ENCODE data around the gene GLP2R. TPM values are rescaled to one million over a fixed set of nuclear protein-coding genes. Genes with fewer than 3 reads are reported as not detected.

GLP2R gene
- total and polyA plus RNA-seq, 10 of the 15 experiments (the other 5 are each of a cell fraction or from before 2014, with no cell fraction given) = not detected

GRCh38 chr17:9900784-9901183 is 75.1 kb downstream of the GLP2R start (continued):
- TF ChIP-seq E2F8 (IDR thresholded peaks at IDR 0.05; ENCODE audit: low read depth, partially characterized antibody) = no peak
- no peak for TF ChIP-seq SMARCA5 (IDR thresholded peaks at IDR 0.05)
- no peak for TF ChIP-seq ZBTB11 (CRISPR knock-in tag; IDR thresholded peaks at IDR 0.05)
- TF ChIP-seq MYC (IDR thresholded peaks at IDR 0.05; ENCODE audit: insufficient read depth, insufficient read length, insufficient replicate concordance, low read length, severe bottlenecking) = no peak
- no peak for TF ChIP-seq EED (IDR thresholded peaks at IDR 0.05; ENCODE audit: low read depth)
- no peak for TF ChIP-seq ASH2L (IDR thresholded peaks at IDR 0.05; ENCODE audit: borderline replicate concordance, low read depth)
- TF ChIP-seq SMC3 (IDR thresholded peaks at IDR 0.05; ENCODE audit: borderline replicate concordance, low read length) = no peak
- TF ChIP-seq, protein P1, sequence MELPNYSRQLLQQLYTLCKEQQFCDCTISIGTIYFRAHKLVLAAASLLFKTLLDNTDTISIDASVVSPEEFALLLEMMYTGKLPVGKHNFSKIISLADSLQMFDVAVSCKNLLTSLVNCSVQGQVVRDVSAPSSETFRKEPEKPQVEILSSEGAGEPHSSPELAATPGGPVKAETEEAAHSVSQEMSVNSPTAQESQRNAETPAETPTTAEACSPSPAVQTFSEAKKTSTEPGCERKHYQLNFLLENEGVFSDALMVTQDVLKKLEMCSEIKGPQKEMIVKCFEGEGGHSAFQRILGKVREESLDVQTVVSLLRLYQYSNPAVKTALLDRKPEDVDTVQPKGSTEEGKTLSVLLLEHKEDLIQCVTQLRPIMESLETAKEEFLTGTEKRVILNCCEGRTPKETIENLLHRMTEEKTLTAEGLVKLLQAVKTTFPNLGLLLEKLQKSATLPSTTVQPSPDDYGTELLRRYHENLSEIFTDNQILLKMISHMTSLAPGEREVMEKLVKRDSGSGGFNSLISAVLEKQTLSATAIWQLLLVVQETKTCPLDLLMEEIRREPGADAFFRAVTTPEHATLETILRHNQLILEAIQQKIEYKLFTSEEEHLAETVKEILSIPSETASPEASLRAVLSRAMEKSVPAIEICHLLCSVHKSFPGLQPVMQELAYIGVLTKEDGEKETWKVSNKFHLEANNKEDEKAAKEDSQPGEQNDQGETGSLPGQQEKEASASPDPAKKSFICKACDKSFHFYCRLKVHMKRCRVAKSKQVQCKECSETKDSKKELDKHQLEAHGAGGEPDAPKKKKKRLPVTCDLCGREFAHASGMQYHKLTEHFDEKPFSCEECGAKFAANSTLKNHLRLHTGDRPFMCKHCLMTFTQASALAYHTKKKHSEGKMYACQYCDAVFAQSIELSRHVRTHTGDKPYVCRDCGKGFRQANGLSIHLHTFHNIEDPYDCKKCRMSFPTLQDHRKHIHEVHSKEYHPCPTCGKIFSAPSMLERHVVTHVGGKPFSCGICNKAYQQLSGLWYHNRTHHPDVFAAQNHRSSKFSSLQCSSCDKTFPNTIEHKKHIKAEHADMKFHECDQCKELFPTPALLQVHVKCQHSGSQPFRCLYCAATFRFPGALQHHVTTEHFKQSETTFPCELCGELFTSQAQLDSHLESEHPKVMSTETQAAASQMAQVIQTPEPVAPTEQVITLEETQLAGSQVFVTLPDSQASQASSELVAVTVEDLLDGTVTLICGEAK (IDR thresholded peaks at IDR 0.05; ENCODE audit: borderline replicate concordance) = no peak
- no peak for TF ChIP-seq ZNF24 (IDR thresholded peaks at IDR 0.05)
- TF ChIP-seq EP300 (IDR thresholded peaks at IDR 0.05; ENCODE audit: borderline replicate concordance in 1 of 2, control insufficient read depth in 1 of 2, low read depth in 2 of 2, low read length in 2 of 2) = no peak
